Skeletal muscle tissue (tissue), 4 donors: ENCODE measurements around the gene WDR70. TPM values are rescaled to one million over a fixed set of nuclear protein-coding genes. Genes with fewer than 3 reads are reported as not detected.
"Not testable (repeated sequence)": the region's sequence is repeated elsewhere in the genome, so short reads cannot be mapped to it uniquely, and the experiment has no call there.

ENCODE experiments used
- H3K27ac ChIP-seq: one replicate; pipeline ENCODE4 v1.7.0; 2013; ENCODE audit warnings: mild to moderate bottlenecking, low read depth, low read length, inconsistent platforms
- H3K27me3 ChIP-seq, 3 donors: one replicate each; pipeline ENCODE4 v1.7.0; 2013; ENCODE audit warnings: low read length in 3 of 3; ENCODE audit not compliant: control insufficient read depth in 3 of 3, insufficient read depth in 3 of 3
- H3K36me3 ChIP-seq, 3 donors: one replicate each; pipeline ENCODE4 v1.7.0; 2013; ENCODE audit warnings: low read length in 3 of 3; ENCODE audit not compliant: control insufficient read depth in 3 of 3, insufficient read depth in 3 of 3
- H3K4me1 ChIP-seq, 3 donors: one replicate each; pipeline ENCODE4 v1.7.0; 2013; ENCODE audit warnings: low read length in 3 of 3, mild to moderate bottlenecking in 3 of 3; ENCODE audit not compliant: control insufficient read depth in 3 of 3, insufficient read depth in 3 of 3
- H3K4me3 ChIP-seq, 3 donors: one replicate each; pipeline ENCODE4 v1.7.0; 2013; ENCODE audit warnings: low read length in 3 of 3
- H3K9ac ChIP-seq, 3 donors: one replicate each; pipeline ENCODE4 v1.7.0; 2013; ENCODE audit warnings: low read length in 3 of 3, mild to moderate bottlenecking in 3 of 3, moderate library complexity in 2 of 3, low read depth in 1 of 3
- H3K9me3 ChIP-seq, 3 donors: one replicate each; pipeline ENCODE4 v1.7.0; 2013; ENCODE audit warnings: low read length in 3 of 3; ENCODE audit not compliant: control insufficient read depth in 3 of 3
- total RNA-seq: library from RNA; depleted of rRNA; stranded (reverse); fragments of >200 nt; gene quantifications from one replicate; pipeline ENCODE4 v1.2.3, GENCODE V29; 2014
- donor health status: Osteomylitis.

WDR70 gene
- total RNA-seq, 1 donor from 2014 or later = 23.0 TPM

DNA sequence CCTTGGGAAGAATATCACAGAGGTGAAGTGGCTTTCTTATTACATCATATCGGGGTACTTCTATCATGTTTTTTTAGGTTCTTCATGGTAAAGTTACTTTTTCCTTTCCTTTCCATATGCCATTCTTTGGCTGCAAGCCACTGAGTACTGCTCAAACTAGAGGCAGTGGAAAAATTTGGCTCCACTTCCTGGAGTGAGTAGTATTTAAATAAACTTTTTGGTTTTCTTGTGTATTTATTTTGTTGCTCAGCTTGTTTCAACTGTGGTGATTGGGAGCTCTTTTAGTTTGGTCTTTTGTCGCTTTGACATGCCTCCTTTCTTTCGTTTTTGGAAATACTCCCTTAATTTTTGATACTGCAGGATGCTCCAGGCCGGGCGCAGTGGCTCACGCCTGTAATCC, 69.8 kb downstream of the WDR70 start:
- no peak overlapping the region for H3K4me3 ChIP-seq
- H3K4me1 ChIP-seq = no peaks in the 10 kb centered on the region
- H3K27ac ChIP-seq = no peak overlapping the region
- H3K36me3 ChIP-seq = peaks cover 3 to 7% (median 4%) of the 10 kb centered on the region in 3 donors
- no peaks in the 10 kb centered on the region for H3K27me3 ChIP-seq
- H3K9me3 ChIP-seq = no peaks in the 10 kb centered on the region
- no peak overlapping the region for H3K9ac ChIP-seq

GRCh38 chr5:37451991-37452390, 72.9 kb downstream of the WDR70 start:
- H3K9ac ChIP-seq = not testable (repeated sequence)

GRCh38 chr5:37453252-37453651, 74.1 kb downstream of the WDR70 start:
- not testable (repeated sequence) for H3K36me3 ChIP-seq, H3K9me3 ChIP-seq, H3K27me3 ChIP-seq, H3K9ac ChIP-seq, H3K4me3 ChIP-seq, H3K4me1 ChIP-seq, H3K27ac ChIP-seq

More at GRCh38 chr5:37451991-37452390, 72.9 kb downstream of the WDR70 start:
- H3K36me3 ChIP-seq, H3K4me3 ChIP-seq, H3K4me1 ChIP-seq, H3K27ac ChIP-seq, H3K9me3 ChIP-seq, H3K27me3 ChIP-seq: not testable (repeated sequence)

DNA sequence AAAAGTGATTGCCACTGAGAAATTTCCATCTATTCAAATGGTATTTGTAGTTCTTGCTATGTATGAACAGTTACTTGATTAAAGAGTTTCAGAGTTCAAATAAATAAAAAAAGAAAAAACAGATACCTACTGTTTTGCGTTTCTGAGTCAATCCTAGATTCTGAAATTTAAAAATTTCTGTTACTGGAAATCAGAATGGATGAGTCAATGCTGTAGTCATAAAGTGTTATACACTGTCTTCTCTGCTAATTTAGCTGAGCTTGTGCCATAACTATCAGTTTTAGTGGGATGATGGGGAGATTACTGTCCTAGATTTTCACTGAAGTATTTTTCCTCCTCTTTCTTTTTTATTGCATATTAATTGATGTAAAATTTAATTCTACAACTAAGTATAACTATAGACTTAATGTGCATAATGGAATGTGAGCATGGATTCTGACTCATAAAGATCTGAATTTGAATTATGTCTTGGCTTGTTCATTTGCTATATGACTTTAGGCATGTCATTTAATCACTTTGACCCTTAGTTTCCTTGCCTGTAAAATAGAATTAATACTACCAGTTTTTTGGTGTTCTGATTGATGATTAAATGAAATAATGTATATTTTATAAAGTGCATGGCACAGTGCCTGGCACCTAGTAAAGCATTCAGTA, 75.4 kb downstream of the WDR70 start:
- H3K27me3 ChIP-seq, H3K36me3 ChIP-seq, H3K4me1 ChIP-seq, H3K9ac ChIP-seq, H3K27ac ChIP-seq, H3K9me3 ChIP-seq, H3K4me3 ChIP-seq: not testable (repeated sequence)

DNA sequence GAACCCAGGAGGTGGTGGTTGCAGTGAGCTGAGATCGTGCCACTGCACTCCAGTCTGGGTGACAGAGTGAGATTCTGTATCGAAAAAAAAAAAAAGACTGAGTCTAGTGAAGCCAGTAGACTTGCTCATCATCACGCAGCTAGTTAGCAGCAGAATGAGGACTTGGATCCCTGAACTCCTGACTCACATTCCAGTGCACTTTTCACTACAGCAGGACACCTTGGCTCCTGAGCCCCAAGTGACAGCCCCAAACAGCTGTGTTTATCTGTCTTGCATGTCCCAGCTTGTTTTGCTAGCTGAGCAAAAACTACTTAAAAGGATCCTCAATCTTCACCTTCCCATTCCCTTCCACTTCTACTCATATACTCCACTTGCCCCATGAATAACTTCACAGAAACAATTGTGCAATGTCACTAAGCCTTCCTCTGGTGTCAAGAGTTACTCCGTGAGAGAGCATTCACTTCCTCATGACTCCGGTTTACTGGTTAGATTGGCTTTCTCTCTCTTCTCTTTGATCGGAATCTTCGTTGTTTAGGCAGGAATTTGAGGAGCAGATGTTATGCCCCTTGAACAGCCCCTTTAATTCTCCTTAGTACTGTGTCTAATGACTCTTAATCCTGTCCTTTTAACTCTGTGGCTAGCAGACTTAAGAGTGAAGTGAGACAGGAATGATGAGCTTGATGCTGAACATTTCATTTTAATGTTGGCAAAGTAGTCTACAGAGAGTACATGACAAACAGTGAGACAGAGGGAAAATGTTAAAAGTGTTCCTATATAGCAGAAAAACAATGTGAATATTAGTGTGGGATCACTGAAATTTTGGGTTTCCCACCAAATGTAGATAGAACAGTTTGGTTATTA, 84.3 kb downstream of the WDR70 start:
- not testable (repeated sequence) for H3K9me3 ChIP-seq, H3K4me1 ChIP-seq, H3K36me3 ChIP-seq, H3K4me3 ChIP-seq, H3K27me3 ChIP-seq, H3K9ac ChIP-seq
- H3K27ac ChIP-seq = peak overlapping the region; percentile 64

- H3K4me3 ChIP-seq, H3K9ac ChIP-seq, H3K27ac ChIP-seq: not testable (repeated sequence)
These were observed 85.5 kb downstream of the WDR70 start for GRCh38 chr5:37464581-37464980.

GRCh38 chr5:37469383-37469782, 90.3 kb downstream of the WDR70 start:
- not testable (repeated sequence) for H3K27ac ChIP-seq, H3K36me3 ChIP-seq, H3K27me3 ChIP-seq, H3K4me3 ChIP-seq, H3K4me1 ChIP-seq, H3K9me3 ChIP-seq, H3K9ac ChIP-seq

More at GRCh38 chr5:37464581-37464980, 85.5 kb downstream of the WDR70 start:
- not testable (repeated sequence) for H3K9me3 ChIP-seq, H3K36me3 ChIP-seq, H3K27me3 ChIP-seq, H3K4me1 ChIP-seq

GRCh38 chr5:37471666-37472197, 92.6 kb downstream of the WDR70 start:
- peaks cover 0 to 6% (median 5%) of the 10 kb centered on the region in 3 donors for H3K9me3 ChIP-seq
- H3K36me3 ChIP-seq = no peaks in the 10 kb centered on the region
- H3K4me1 ChIP-seq = no peaks in the 10 kb centered on the region
- no peak overlapping the region for H3K27ac ChIP-seq
- no peak overlapping the region for H3K4me3 ChIP-seq
- no peak overlapping the region for H3K9ac ChIP-seq
- H3K27me3 ChIP-seq = no peaks in the 10 kb centered on the region

GRCh38 chr5:37477426-37477825, 98.3 kb downstream of the WDR70 start:
- no peak overlapping the region for H3K27ac ChIP-seq
- H3K36me3 ChIP-seq = peaks cover 8 to 10% (median 10%) of the 10 kb centered on the region in 3 donors
- H3K4me1 ChIP-seq = no peaks in the 10 kb centered on the region

More at GRCh38 chr5:37477426-37477825, 98.3 kb downstream of the WDR70 start:
- Histone ChIP-seq H3K27me3 (no peaks in the 10 kb centered on the region), H3K4me3 (no peak overlapping the region), H3K9ac (no peak overlapping the region), H3K9me3 (no peaks in the 10 kb centered on the region)
